Activated CD4-positive, alpha-beta T cell treated with anti-CD3 and anti-CD28 coated beads, Interleukin-2, Interleukin-4, amounts not matched to agents 100 ng/mL and 50 ng/mL, durations not matched to agents 16 hours and 8 hours (primary cell): ENCODE data around the gene MFSD6.

Experiments used
- DNase-seq: peaks from one replicate; pipeline ENCODE4 v3.0.0-alpha.2; 2020; ENCODE audit warnings: low spot score

The MFSD6 gene

DNA sequence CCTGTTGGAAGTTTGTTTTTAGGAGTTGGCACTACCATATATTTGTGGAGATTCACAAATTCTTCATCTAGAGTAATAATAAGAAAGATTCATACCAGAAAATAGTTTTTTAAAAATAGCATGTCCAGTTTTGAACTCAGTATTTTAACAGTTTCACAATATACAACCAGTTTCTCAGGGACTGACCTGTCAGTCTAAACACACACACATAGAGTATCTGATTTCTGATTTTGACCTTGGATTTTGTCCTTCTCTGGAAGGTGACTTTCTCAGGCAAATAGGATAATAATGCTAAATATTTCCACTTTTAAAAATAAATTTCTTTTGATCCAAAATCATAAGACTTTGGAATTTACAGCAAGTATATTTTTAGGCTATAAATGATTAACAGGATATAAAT, 32.0 kb downstream of the MFSD6 start:
- DNase-seq, result no peak

DNA sequence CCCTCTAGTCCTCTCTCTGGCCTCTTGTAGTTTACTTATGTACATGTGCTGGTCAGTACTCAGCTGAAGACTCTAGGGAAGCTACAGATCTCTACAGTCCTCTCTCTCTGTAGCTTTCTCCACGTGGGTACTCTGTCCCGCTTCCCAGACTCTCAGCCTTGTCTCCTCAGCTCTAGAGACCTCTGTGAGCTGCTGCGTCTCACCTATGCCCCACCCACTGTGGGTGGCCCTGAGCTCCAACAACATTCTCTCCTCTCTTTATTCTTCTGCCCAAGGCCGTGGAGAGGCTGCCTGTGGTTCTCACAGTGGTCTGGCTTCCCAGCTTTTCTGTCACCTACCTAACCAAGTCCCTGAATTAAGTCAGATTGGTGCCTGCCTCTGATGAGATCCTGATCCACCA, 33.4 kb downstream of the MFSD6 start:
- DNase-seq, result no peak

DNA sequence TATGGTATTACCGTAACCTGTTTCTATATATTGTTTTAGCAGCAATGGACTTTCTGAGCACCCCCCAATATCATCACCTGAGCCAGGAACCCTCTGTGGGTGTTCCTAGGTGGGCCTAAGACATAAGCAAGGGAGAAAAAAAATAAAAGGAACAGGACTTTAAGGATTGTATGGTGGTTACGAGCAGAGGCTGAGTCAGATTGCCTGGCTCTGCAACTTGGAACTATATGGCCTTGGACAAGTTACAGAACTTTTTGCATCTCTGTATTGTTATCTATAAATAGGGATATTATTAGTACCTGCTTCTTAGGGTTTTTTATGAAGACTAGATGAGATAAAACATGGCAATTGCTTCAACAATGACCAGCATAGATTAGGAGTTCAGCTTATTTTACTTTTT, 34.9 kb downstream of the MFSD6 start:
- no peak for DNase-seq

DNA sequence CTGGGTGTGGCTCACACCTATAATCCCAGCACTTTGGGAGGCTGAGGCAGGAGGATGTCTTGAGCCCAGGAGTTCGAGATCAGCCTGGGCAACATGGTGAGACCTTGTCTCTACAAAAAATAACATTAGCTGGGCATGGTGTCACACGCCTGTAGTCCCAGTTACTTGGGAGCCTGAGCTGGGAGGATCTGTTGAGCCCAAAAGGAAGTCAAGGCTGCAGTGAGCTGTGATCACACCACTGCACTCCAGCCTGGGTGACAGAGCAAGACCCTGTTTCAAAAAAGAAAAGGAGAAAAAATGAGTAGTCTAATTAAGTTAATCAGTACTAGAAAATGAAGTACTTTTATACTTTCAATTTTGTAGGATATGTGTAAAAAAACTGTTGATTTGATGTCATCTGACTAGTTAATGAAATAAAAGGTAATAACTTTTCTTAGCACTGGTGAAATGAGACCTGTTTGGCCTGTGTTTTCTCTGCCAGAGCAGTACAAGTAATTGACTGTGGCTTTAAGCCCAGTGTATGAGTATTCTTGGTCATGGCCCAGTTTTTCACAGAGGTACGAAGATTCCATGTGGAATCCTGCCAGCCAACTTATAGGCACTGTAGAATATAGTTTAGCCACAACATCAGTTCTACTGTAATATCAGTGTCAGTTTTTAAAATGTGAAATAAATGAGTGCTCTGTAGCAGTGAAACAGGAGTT, 35.8 kb downstream of the MFSD6 start:
- no peak for DNase-seq

DNA sequence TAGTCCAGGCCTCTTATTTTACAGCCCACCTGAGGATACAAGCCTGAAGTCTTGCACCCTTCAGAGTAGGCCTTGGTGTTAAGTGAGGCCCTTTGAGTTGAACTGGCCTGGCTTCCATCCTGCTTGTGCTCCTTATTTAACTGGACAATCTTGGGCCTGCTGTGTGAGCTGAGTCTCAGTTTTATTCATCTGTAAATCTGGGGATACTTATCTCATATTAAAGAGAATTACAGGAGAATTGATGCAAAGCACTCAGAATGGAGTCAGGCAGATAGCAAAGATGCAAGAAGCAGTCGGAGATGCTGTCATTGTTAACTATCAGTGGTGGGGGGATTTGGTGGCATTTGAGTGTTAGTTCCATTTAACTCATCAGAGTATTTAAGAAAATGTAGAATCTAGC, 36.8 kb downstream of the MFSD6 start:
- DNase-seq, result no peak

DNA sequence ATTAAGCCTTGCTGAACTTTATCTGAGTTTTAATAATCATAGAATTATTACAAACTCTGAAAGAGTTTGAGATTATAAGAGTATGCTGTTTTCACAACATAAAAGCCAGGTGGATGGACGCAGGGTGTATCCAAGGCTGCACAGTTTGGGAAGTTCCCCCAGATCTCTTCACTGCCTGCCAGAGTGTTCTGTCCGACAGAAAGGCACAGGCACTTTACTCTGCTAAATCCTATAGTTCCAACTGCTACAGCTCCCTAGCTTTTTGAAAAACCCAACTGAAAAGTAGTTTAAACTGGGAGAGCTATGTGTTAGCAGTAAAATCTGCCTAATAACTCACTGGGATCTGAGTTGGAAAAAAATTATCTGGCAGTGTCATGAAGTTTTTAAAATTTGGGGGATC, 38.0 kb downstream of the MFSD6 start:
- no peak for DNase-seq

DNA sequence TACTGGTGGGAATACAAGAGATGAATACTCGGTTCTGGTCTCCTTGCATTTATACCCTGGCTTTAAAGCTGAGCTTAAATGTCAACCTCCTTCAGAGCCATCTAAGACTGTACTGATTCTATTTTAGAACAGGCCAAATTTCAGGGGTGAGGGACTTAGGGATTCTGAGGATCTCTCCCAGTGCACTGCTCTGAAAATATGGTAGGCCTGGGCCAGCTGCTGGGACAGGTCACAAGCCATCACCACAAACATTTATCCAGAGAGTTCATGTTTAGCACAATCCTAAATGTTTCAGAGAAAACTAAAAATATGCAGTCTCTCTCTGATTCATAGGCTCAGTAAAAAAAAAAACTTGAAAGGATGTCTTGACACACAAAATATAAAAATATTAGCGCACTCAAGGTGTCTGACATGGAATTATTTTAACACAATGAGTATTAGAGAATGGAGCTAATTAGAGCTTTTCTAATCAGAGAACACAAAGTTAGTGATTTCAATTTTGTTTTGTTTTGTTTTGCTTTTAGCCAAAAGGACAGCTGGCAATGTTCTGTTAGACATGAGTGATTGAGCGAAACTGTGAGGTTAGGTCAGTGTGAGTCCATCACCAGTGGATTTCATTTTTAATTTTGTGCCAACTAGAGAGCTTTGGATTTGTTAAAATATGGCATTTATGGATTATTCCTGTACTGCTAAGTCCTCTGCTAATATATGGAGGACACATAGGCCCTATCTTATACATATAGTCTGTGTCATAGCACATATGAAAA, 38.8 kb downstream of the MFSD6 start:
- DNase-seq, result no peak

DNA sequence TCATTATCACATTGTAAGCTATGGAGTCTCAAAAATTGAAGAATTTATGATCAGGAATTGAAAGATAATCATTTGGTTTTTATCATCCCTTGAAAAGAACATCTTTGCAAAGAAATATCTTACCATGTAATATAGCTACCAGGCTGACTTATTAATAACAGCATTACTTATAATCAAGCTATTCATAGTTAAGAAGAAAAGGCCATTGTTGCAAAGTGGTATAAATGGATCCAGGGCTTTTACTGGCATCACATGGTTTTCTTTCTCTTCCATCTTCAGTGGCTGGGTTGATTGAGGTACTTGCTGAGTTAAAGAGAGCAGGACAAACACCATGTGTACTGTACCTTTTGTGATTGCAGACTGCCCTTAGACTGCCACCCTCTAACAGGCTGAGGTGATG, 39.6 kb downstream of the MFSD6 start:
- no peak for DNase-seq

DNA sequence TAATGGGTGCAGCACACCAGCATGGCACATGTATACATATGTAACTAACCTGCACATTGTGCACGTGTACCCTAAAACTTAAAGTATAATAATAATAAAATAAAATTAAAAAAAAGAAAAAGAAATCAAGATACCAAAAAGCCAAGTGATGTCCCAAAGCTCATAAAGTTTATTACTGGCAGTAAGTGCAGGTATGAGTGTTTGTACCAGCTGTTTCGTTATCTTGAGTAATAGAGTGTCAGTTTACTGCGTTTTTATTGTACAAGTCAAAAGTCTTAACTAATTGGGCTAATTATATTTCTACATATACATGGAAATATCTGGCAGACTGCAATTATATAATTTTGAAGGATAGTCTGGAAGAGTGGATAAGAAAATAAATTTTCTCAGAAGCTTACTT, 41.8 kb downstream of the MFSD6 start:
- DNase-seq, result no peak

DNA sequence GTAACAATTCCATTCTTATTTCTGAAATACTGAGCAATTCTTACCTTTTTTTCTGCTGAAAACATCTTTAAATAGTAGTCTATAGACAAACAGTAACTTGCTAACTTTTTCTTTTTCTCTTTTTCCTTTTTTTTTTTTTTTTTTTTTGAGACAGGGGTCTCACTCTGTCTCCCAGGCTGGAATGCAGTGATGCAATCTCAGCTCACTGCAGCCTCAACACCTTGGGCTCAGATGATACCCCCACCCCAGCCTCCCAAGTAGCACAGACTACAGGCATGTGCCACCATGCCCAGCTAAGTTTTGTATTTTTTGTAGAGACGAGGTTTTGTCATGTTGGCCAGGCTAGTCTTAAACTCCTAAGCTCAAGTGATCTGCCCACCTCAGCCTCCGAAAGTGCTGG, 42.2 kb downstream of the MFSD6 start:
- DNase-seq, result no peak

DNA sequence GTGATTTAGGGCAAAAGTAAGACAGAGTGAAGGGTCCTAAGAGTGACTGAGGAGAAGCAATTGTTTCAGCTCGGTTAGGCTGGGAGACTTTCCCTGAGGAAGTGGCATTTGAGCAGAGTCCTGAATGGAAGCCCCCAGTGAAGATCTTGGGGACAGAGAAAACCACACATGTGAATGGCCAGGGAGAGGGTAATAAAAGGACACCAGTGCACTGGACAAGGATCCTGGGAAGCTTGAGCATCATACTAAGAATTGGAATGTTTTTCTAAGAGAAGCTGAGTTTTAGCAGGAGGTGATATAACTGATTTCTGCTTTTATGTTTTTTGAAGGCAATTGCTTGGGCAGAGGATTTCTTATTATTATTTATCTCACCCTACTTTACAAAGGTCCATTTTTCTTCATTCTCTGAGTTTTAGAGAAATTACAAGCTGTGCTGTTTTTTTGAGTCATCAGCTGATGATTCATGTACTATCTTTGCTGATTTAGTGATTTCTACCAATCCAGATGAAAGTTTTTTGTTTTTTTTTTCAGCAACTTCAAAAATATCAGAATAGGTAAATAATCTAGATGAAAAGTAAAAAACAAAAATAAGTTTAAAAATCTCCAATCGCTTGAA, 43.5 kb downstream of the MFSD6 start:
- no peak for DNase-seq

DNA sequence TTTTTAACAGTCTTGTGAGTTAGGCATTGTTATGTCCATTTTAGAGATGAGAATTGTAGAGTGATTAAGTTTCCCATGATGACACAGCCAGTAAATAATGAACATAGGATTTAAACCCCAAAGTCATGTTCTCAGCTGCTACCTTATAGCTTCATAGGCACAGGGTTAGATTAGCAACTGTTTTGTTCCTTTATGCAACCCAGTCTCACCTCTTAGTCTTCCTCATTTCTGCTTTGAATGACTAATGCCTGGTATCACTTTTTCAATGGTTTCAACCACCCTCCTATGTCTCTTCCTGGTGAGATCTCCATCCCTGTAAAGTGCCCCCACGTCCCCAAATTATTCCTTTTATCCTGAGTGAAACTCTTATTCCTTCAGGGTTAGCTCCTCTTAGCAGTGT, 44.3 kb downstream of the MFSD6 start:
- DNase-seq, result no peak

DNA sequence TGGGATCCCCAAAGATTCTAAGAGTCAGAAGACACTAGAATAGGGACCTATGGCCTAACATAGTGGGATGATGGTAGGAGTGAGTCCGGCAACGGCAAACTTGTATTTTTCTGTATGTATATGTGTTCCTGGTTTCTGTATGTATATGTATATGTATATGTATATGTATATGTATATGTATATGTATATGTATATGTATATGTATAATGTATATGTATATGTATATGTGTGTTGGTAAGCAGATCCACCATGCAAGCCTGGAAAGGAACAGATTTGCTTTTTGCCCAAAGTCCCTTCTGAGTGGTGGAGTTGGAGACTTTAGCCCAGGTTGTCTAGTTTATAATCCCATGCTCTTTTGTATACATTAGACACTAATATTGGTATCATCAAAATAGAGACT, 46.6 kb downstream of the MFSD6 start:
- no peak for DNase-seq

DNA sequence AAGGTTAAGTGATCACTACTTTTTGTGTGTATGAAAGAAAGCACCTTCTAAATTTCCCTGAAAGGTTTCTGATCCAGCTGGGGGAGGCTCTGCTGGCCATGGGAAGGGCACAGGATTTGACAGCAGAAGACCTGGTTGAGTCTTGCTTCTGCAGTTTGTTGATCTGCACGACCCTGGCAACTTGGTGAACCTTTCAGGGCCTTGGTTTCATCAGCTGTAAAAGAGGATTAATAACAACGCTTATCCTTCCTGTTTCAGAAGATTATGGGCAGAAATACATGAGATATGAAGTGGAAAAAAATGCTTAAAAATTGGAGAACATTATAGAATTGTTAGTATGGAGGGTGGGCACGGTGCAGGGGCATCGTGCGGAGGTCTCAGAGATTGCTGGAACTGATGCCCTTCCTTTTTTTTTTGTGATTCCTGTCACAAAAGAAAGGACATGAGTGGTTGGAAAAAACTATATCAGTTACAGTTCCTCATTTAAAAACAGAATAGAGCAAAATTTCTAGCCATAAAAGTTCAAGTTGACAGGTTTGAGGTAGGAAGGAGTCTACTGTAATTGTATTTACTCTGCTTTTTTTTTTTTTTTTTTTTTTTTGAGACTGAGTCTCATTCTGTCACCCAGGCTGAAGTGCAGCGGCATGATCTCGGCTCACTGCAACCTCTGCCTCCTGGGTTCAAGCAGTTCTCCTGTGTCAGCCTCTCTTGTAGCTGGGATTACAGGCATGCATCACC, 47.4 kb downstream of the MFSD6 start:
- DNase-seq, result no peak

DNA sequence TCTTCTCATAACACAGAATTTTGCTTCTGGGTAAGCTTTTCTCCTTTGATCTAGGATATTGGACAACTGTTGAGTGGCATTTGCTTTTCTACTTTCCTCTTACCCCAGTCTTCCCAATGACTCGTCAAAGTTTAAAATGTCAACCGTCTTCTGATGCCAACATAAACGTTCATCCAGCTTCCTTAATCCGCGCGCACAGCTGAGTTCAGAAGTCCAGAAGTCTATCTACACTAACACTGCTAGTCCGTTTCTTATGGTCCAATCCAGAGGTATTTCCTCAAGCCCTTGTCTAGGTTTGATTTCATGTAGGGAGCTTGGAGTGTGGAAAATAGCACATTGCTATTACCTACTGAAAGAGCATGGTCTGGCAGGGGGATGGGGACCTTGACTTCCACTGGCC, 48.7 kb downstream of the MFSD6 start:
- no peak for DNase-seq

DNA sequence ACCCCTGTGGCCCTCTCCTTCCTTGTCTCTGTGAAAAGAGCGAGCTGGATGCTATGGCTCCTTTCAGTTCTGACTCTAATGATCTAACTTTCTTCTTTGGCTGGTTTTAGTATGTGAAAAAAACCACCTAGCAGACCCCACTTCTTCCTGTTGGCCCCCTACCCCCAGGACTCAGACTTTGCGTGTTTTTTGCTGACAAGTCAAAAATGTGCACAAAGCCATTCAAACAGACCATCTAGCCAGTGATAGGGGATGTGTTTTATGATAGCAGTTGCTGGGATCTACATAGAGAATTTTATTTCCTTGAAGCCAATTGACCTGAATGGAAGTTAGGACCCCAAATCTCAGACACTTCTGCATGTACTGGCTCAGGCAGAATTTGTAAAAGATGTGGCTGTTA, 49.1 kb downstream of the MFSD6 start:
- no peak for DNase-seq

DNA sequence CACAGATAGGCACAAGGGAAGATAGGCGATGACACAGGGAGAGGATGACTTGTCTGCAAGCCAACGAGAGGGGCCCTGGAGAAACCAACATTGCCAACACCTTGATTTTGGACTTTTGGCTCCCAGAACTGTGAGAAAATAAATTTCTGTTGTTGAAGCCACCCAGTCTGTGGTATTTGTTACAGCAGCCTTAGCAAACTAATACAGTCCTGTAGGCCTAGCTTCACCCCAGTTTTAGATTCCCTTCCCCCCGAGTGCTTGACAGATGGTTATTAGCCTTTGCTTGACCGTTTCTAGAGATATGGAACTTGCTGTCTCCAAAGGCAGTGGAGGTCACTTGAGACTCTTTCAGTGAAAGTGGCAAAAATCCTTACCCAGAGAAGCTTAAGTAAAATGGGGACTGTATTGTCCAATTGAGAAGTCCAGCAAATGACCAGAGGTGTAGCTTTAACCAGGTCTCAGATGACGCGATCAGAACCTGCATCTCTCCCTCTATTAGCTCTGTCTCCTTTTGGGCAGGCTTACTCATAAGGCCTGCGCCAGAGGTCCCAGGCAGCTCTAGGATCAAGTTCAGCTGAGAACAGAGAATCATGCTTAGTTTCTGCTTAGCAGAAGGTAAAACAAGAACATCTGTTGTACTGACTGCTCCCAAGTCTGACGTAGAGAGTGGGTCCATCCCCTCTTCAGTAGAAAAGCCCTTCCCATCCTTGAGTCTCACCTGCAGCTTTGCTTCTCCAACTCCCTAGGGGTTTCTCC, 50.4 kb downstream of the MFSD6 start:
- DNase-seq, result no peak

DNA sequence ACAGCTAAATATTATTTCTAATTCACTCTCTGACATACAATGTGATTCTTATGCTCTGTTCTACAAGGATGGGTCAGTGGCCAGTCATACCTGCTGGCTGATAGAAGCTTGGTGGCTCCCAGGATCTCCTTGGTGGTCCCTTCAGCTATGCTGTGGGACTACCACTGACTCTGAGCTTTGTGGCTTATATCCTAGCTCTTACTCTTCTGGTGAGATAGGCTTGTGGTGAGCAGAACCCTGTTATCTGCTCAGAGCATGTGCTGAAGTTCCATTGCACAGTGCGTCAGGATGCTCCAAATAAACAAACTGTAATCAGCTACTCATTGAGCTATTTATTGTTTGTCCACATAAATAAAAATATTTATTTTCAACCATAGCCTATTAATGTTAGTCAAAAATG, 51.7 kb downstream of the MFSD6 start:
- no peak for DNase-seq

DNA sequence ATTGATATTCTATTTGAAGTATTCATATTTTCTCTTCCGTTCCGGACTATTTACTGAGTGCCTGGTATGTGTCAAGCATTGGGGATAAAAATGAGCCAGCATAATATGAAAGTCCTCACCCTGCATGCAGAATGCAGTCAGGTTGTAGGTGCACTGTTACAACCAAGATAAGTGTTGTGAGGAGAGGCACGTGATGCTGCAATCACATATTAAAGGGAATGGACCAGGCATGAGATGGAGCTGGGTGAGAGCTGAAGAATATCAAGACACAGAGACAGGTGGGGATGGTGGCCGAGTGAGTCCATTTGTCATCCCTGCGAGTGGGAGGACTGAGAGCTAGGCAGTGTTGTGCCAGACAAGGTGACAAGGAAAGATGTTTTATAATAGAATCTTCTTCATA, 52.3 kb downstream of the MFSD6 start:
- DNase-seq, result no peak

DNA sequence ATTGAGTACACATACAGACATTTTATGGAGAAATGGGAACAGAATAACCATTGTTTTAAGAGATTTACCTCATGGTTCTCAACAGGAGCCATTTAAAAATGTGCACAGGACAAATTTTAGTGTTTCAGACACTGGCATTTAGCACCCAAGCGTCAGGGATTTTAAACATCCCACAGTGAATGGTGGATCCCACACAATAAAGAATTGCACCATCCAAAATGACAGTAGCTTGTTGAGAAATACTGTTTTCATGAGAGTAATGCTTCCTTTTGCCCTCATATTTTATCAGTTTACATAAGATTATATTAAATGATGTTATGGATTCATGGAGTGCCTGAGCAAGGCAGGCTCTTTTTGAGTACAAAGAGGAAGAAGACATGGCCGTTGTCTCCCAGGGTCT, 54.0 kb downstream of the MFSD6 start:
- DNase-seq, result no peak

DNA sequence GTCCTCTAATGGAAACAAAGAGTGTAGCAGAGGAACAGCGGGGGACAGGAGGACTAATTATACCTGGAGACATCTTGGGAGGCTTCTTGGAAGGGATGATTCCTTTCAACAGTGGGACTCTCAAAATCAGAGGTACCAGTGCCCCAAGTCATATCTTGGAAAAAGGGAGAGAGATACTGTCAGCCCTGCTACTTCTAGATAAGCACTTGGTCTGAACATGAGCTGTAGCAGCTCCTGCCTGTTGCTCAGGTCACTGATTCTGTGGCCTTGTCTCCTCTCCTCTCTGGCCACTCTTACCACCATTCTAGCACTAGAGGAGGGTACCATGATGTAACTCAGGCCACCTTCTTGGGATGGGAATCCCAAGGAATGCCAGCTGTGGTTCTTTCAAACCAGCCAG, 54.5 kb downstream of the MFSD6 start:
- DNase-seq, result no peak

DNA sequence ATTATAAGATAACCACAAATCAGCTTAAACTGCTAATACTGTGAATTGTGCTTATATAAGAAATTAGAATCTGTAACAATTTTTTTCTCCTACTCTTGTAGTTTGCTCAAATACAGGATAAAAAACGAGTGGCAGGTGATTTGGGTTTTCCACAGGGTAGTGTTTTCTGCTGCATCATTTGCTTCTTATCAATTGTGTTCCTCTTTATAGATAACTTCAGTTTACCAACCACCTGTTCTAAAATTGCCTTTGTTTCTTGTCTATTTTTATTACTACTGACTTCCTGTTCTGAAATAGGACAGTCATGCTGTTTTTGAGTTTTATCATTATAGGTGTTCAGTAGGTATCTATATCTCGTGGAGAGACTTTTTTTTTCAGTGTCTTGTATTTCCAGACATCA, 56.9 kb downstream of the MFSD6 start:
- no peak for DNase-seq
